Gastrocnemius medialis (tissue), 4 donors: ENCODE results near the gene C13orf46.

Experiments used
- CTCF ChIP-seq, 5 experiments: fragments of 450-650 bp in 3 of 5; fragments of 200-600 bp in 2 of 5; sonication (generic) in 2 of 5; IDR thresholded peaks in 4 of 5; conservative IDR thresholded peaks in 1 of 5; 1 replicate in 4 of 5; 2 replicates in 1 of 5; pipeline ENCODE4 v1.5.1; 2016 to 2019; ENCODE audit warnings: antibody characterized with exemption in 5 of 5, mild to moderate bottlenecking in 3 of 5, moderate library complexity in 3 of 5
- POLR2A ChIP-seq, 2 donors: fragments of 450-650 bp; IDR thresholded peaks; one replicate each; pipeline ENCODE4 v1.6.1; 2017; ENCODE audit warnings: antibody characterized with exemption in 2 of 2, mild to moderate bottlenecking in 2 of 2, moderate library complexity in 2 of 2

DNA sequence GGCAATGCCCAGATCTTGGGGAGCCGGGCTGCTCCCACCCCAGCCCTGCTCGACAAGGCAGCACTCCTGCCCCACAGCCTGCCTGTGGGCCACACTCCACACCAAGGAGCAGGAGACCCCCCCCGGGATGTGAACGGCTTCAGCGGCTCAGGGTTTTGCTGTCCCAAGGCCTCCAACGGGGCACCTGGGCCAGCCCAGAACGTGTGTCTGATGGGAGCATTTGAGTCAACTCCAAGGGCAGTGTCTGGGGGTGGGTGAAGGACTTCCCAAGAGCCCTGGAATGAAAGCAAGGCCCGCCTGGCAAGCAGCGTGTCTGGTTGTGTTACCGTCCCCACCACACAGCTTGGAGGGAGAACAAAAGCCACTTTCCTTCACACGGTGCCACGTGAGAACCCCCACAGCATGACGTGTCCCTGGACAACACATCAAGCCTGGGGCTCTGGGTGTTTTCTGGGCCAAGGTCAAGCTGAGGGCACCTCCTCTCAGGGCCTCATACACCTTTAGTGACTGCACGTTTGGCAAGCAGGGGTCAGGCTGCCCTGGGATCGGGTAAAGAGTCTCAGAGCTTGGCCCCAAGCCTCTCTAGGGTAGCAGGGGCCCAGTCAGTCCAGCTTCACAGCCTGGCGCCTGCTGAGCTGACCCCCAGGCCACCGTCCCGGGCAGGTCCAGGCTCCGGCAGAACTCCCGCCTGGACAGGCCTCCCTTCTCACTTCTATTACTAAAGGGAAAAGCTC is 6.0 kb downstream of the C13orf46 start:
- TF ChIP-seq CTCF (IDR thresholded peaks at IDR 0.05 in 4 of 5, conservative IDR thresholded peaks at IDR 0.05 in 1 of 5) (no peak), POLR2A (IDR thresholded peaks at IDR 0.05) (no peak)
